Skeletal muscle satellite cell (primary cell): Measurements from ENCODE around the gene RPH3AL.
"Not testable (repeated sequence)": the region's sequence is repeated elsewhere in the genome, so short reads cannot be mapped to it uniquely, and the experiment has no call there.

Experiments
- H3K27me3 ChIP-seq: 2 replicates; pipeline ENCODE4 v1.7.0; 2013; ENCODE audit warnings: low read length; ENCODE audit not compliant: control insufficient read depth, insufficient read depth
- H3K36me3 ChIP-seq: 2 replicates; pipeline ENCODE4 v1.7.0; 2013; ENCODE audit warnings: mild to moderate bottlenecking, control low read depth, low read length; ENCODE audit not compliant: insufficient read depth
- H3K4me1 ChIP-seq: 2 replicates; pipeline ENCODE4 v1.7.0; 2013; ENCODE audit warnings: low read length; ENCODE audit not compliant: control insufficient read depth, insufficient read depth
- H3K4me2 ChIP-seq: 2 replicates; pipeline ENCODE4 v1.7.0; 2013; ENCODE audit warnings: mild to moderate bottlenecking, low read length
- H3K4me3 ChIP-seq: 2 replicates; pipeline ENCODE4 v1.7.0; 2013; ENCODE audit warnings: low read length
- H3K9ac ChIP-seq: 2 replicates; pipeline ENCODE4 v1.7.0; 2013; ENCODE audit warnings: mild to moderate bottlenecking, low read depth, low read length, moderate library complexity
- H3K9me3 ChIP-seq: replicated peaks from 2 replicates; pipeline ENCODE4 v1.7.0; 2013; ENCODE audit warnings: mild to moderate bottlenecking, control low read depth, low read length

The RPH3AL gene

DNA sequence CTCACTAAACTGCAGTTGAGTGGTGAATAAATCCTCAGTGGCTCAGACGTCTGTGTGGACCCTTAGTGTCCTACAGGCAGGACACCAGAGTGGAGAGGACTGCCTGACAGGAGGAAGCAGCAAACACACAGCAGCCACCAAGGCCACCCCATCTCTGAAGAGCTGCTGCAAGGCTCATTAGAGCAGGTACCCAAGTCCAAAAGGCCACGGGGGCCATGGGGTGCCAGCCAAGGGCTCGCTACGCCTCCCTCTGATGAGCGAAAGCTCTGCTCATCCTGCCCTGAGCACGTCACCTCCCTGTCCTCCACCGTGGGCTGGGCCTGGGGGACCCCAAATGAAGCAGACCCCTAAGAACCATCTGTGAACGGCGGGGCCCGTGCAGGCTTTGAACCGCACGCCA is 101.1 kb downstream of the RPH3AL start:
- Histone ChIP-seq H3K4me3 (no peak overlapping the region), H3K27me3 (no peaks in the 10 kb centered on the region), H3K9me3 (no peaks in the 10 kb centered on the region), H3K4me1 (no peaks in the 10 kb centered on the region), H3K36me3 (no peaks in the 10 kb centered on the region), H3K4me2 (no peak overlapping the region), H3K9ac (no peak overlapping the region)

DNA sequence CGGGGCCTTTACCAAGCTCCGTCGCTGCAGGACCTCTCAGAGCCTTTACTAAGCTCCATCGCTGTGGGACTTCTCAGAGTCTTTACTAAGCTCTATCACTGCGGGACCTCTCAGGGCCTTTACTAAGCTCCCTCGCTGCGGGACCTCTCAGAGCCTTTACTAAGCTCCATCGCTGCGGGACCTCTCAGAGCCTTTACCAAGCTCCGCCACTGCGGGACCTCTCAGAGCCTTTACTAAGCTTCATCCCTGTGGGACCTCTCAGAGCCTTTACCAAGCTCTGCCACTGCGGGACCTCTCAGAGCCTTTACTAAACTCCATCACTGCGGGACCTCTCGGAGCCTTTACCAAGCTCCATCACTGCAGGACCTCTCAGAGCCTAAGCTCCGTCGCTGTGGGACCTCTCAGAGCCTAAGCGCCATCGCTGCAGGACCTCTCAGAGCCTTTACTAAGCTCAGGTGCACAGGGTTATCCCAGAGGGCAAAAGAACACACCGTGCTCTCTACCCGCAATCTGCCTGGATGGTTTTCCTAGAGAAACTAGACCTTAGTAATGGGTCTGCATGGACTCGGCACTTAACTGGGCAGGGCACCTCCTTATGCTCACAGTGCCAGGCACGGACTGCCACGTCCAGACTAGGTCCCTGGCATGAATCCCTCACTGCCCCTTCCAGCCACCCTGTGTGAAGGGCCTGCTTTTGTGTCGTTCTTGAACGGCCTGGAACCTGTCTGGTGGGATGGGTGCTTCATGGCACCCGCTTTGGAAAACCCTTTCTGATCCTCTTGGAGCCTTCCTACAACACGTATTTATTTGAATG is 101.9 kb downstream of the RPH3AL start:
- H3K4me3 ChIP-seq, result no peak overlapping the region
- no peaks in the 10 kb centered on the region for H3K36me3 ChIP-seq
- H3K4me2 ChIP-seq, result no peak overlapping the region
- no peaks in the 10 kb centered on the region for H3K9me3 ChIP-seq
- no peaks in the 10 kb centered on the region for H3K27me3 ChIP-seq
- no peaks in the 10 kb centered on the region for H3K4me1 ChIP-seq
- H3K9ac ChIP-seq, result no peak overlapping the region

DNA sequence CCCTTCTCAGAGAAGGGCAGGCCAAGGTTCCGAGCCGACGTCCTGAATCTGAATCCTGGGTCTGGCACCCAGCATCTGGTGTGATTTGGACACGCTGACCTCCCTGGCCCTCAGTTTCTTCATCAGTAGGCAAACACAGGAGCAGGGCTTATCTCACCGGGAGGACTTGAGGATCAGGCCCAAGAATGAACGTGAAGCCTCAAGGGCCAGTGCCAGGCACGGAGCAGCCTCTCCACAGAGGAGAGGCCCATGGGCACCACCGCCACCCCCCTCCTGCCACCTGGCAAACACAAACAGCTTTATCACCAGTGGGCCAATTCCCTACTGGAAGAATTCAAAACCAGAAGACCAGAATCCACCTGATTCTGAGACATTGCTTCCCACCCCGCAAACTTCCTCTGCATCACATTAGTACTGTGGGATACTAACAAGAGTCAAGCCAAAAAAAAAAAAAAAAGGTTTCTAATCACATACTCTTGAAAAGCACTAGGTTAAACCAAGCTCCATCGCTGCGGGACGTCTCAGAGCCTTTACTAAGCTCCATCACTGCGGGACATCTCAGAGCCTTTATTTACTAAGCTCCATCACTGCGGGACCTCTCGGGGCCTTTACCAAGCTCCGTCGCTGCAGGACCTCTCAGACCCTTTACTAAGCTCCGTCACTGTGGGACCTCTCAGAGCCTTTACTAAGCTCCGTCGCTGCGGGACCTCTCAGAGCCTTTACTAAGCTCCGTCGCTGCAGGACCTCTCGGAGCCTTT is 103.2 kb downstream of the RPH3AL start:
- no peaks in the 10 kb centered on the region for H3K4me1 ChIP-seq
- H3K9me3 ChIP-seq, result no peaks in the 10 kb centered on the region
- no peaks in the 10 kb centered on the region for H3K36me3 ChIP-seq
- no peak overlapping the region for H3K4me3 ChIP-seq
- H3K4me2 ChIP-seq, result no peak overlapping the region
- no peak overlapping the region for H3K9ac ChIP-seq
- no peaks in the 10 kb centered on the region for H3K27me3 ChIP-seq

DNA sequence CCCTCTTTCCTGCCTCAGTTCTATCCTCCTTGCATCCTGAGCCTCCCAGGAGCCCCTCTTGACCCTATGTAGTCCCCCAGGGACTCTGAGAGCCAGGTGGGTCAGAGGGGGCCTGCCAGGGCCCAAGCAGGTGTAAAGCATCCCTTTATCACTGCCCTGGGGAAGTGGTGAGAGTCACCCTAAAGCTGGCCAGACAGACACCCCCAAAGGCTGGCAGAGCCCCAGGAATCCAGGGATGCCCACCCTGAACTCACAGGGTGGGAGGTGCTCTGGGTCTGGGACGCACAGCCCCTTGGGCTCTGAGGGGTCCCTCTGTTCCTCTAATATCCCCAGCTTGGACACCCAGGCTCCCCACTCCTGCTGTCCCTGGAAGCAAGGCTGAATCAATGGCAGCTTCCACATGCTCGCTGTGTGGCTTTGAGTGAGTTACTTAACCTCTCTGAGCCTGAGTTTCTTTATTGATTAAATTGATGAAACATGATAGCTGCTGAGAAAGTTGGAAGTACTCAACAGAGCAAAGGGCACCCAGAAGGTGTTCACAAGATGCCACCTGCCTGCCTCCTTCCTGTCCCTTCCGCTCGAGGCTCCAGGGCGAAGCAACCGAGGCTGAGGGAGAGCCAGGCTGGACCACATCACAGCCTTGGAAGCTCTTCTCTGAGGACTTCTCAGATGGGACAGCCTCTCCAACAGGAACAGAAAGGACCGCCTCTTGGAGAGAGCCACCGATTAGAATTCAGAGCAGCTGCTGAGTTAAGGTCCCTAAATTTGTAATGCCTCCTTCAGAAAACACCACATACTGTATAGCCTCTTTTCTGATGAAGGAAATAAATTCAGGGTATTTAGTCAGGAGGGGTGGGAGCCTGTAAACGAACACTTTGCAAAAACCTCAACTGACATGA is 104.0 kb downstream of the RPH3AL start:
- H3K27me3 ChIP-seq, result no peaks in the 10 kb centered on the region
- H3K9me3 ChIP-seq, result no peaks in the 10 kb centered on the region
- no peaks in the 10 kb centered on the region for H3K4me1 ChIP-seq
- no peak overlapping the region for H3K9ac ChIP-seq
- H3K4me3 ChIP-seq, result no peak overlapping the region
- H3K36me3 ChIP-seq, result no peaks in the 10 kb centered on the region
- no peak overlapping the region for H3K4me2 ChIP-seq

DNA sequence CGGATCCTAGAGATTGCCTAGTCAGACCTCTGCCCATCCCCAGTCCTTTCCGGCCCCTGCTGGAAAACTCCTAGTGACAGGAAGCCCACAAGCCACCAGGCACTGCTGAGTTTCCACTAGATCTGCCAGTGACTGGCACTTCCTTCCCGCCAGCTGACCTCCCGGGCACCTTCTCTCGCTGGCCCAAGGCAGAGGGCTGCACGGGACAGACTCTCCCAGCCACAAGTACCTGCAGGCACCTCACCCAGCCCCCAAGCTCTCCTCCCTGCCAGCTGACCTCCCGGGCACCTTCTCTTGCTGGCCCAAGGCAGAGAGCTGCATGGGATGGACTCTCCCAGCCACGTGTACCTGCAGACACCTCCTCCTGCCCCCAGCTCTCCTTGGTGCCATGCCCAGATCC is 104.8 kb downstream of the RPH3AL start:
- H3K9ac ChIP-seq, result no peak overlapping the region
- no peaks in the 10 kb centered on the region for H3K27me3 ChIP-seq
- no peak overlapping the region for H3K4me3 ChIP-seq
- no peaks in the 10 kb centered on the region for H3K36me3 ChIP-seq
- no peaks in the 10 kb centered on the region for H3K9me3 ChIP-seq
- no peaks in the 10 kb centered on the region for H3K4me1 ChIP-seq
- no peak overlapping the region for H3K4me2 ChIP-seq

DNA sequence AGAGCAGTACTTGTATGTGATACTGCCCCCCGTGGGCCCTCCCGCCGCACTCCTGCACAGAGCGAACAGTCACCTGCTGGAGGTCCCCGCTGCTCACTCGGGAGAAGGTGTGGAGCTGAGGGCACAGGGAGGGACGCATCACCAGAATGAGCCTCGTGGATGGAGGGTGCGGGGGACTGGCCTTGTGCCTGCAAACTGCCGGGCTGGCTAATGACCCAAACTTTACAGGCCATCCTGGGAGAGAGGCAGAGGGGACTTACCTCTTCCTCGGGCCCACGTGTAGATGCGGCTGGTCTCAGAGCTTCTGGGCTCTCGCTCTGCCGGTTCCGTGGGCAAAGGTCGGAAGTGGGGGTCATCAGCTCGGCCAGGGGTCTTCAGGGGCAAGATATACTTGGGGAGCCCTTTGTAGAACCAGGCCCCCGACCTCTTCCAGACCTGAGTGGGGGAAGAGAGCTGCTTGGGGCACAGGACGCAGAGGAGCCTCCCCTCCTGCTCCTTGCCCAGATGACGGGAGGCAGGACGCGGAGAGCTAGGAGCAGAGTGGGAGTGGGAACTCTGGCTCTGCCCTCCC is 105.7 kb downstream of the RPH3AL start:
- Histone ChIP-seq H3K9ac (no peak overlapping the region), H3K4me2 (no peak overlapping the region), H3K36me3 (no peaks in the 10 kb centered on the region), H3K4me1 (no peaks in the 10 kb centered on the region), H3K27me3 (no peaks in the 10 kb centered on the region), H3K9me3 (no peaks in the 10 kb centered on the region), H3K4me3 (no peak overlapping the region)

DNA sequence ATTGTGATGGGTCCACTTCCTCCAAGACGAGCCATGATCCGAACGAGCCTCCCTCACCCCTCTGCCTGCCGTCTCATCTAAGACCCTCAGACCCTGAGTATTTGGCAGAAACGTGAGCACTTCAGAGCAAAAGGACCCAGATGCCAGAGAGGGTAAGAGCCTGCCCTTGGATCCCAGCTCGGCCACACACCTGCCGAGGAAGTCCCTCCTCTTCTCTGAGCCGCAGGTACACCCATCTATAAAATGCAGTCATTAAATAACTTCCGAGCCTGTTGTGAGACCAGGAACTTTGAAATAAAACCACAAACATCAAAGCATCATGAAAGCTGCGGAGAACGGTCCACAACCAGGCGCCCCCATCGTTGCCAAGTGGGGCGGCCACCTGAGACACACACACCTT is 106.4 kb downstream of the RPH3AL start:
- Histone ChIP-seq H3K36me3 (no peaks in the 10 kb centered on the region), H3K4me1 (no peaks in the 10 kb centered on the region), H3K9me3 (no peaks in the 10 kb centered on the region), H3K27me3 (no peaks in the 10 kb centered on the region), H3K4me3 (no peak overlapping the region), H3K9ac (no peak overlapping the region), H3K4me2 (no peak overlapping the region)

DNA sequence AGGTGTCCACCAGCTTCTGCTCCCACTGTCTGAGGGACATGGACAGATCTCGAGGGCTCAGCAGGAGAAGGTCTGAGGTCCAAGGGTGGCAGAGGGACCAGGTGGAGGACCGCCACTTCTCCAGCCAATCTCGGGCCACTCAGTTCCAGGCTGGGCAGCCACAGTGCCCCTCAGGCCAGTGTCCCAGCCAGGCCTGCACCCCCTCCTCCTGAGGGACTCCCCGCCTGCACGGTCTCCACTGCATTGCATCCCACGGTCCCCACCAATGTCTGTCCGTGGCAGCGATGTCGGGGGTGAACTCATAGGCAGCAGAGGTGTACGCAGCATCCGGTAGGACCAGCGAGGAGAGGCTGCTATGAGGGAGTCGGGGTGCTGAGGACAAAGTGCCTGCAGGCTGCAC is 107.0 kb downstream of the RPH3AL start:
- Histone ChIP-seq H3K9ac (no peak overlapping the region), H3K9me3 (no peaks in the 10 kb centered on the region), H3K4me3 (no peak overlapping the region), H3K4me1 (no peaks in the 10 kb centered on the region), H3K4me2 (no peak overlapping the region), H3K27me3 (no peaks in the 10 kb centered on the region), H3K36me3 (no peaks in the 10 kb centered on the region)

DNA sequence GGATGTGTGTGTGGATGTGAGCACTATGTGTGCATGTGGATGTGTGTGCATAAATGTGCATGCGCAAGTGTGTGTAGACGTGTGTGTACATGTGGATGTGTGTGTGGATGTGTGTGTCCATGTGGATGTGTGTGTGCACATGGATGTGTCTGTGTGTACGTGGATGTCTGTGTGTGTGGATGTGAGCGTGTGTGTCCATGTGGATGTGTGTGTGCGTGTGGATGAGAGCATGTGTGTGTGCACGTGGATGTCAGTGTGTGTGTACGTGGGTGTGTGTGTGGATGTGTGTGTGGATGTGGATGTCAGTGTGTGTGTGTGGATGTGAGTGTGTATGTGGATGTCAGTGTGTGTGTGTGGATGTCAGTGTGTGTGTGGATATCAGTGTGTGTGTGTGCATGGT is 107.6 kb downstream of the RPH3AL start:
- Histone ChIP-seq H3K9me3 (no peaks in the 10 kb centered on the region), H3K4me2 (no peak overlapping the region), H3K4me3 (no peak overlapping the region), H3K36me3 (no peaks in the 10 kb centered on the region), H3K4me1 (no peaks in the 10 kb centered on the region), H3K27me3 (no peaks in the 10 kb centered on the region), H3K9ac (no peak overlapping the region)

DNA sequence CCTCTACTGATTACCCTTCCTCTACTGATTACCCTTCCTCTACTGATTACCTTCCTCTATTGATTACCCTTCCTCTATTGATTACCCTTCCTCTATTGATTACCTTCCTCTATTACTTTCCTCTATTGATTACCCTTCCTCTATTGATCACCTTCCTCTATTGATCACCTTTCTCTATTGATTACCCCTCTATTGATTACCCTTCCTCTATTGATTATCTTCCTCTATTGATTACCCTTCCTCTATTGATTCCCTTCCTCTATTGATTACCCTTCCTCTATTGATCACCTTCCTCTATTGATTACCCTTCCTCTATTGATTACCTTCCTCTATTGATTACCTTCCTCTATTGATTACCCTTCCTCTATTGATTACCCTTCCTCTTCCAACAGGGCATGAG is 108.7 kb downstream of the RPH3AL start:
- H3K9ac ChIP-seq, H3K4me2 ChIP-seq: not testable (repeated sequence)

DNA sequence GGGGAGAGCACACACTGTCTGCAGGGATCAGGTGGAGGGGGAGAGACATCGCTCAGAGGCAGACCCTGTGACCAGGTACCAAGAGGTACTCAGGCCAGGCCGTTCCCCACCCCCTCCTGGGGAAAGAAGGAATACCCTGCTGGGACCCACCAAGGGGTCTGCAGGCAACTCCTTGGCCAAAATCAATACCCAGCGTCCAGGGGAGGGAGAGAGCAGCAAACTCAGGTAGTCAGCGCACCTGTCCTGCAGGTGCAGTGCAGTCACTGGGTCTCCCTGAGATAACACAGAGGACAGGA is 113.7 kb downstream of the RPH3AL start:
- Histone ChIP-seq H3K4me1 (no peaks in the 10 kb centered on the region), H3K4me2 (no peak overlapping the region), H3K9me3 (no peaks in the 10 kb centered on the region), H3K27me3 (peaks cover 4% of the 10 kb centered on the region), H3K9ac (no peak overlapping the region), H3K36me3 (no peaks in the 10 kb centered on the region), H3K4me3 (no peak overlapping the region)

More for the DNA sequence above, 108.7 kb downstream of the RPH3AL start:
- not testable (repeated sequence) for H3K4me1 ChIP-seq, H3K4me3 ChIP-seq, H3K27me3 ChIP-seq, H3K9me3 ChIP-seq, H3K36me3 ChIP-seq
